HCT116 (cell line): ENCODE data around the gene KSR1. TPM values are rescaled to one million over a fixed set of nuclear protein-coding genes. Genes with fewer than 3 reads are reported as not detected.

Experiments used
- ATAC-seq: fragments of 200-7000 bp; cut with Tn5 transposase; 2 replicates; pipeline ENCODE4 v1.9.1; 2020; ENCODE audit warnings: mild to moderate bottlenecking, moderate library complexity
- BruUV-seq: library from RNA; stranded (reverse); fragments of 400-500 nt; replicated peaks from 2 replicates; lab custom pipeline; 2021; lab: Mats Ljungman, UMichigan
- CTCF ChIA-PET: fragments of 300-600 bp; sonication (Branson Sonifier 250); formaldehyde crosslinking; loops from one replicate; lab custom pipeline; 2021; ENCODE audit warnings: antibody characterized with exemption; lab: Charles Lee
- POLR2A ChIA-PET: fragments of 300-600, 350-600 bp; sonication (Branson Sonifier 250); formaldehyde crosslinking; loops from one replicate; lab custom pipeline; 2021; ENCODE audit warnings: antibody characterized with exemption; lab: Charles Lee
- RAD21 ChIA-PET, 2 experiments: fragments of 300-600 bp; sonication (Branson Sonifier 250); formaldehyde crosslinking; loops; one replicate each; lab custom pipeline; 2023; ENCODE audit warnings: low total read pairs in 2 of 2; ENCODE audit not compliant: uncharacterized antibody in 2 of 2, unreplicated experiment in 2 of 2, low non-redundant PET in 1 of 2; lab: Charles Lee
- DNase-seq: peaks from one replicate; pipeline ENCODE4 v3.0.0-alpha.2; 2010; ENCODE audit warnings: low read depth, low spot score
- H2AFZ ChIP-seq: fragments of 200-600 bp; shearing (Covaris generic), sonication (generic); 2 replicates; pipeline ENCODE4 v1.6.1; 2017; ENCODE audit warnings: low read depth, mixed run types, mixed read lengths, antibody characterized with exemption, low read length; ENCODE audit not compliant: poor library complexity, severe bottlenecking
- H3K27ac ChIP-seq: 2 replicates; pipeline ENCODE4 v1.5.1; 2012; ENCODE audit warnings: low read depth, low read length
- H3K27me3 ChIP-seq: fragments of 200-600 bp; sonication (generic); 2 replicates; pipeline ENCODE4 v1.6.1; 2016; ENCODE audit warnings: mixed run types, low read length, mixed read lengths; ENCODE audit not compliant: insufficient read depth
- H3K36me3 ChIP-seq, 2 experiments: fragments of 200-500 bp in 1 of 2; fragments of 200-600 bp in 1 of 2; sonication (Bioruptor generic) in 1 of 2; sonication (generic) in 1 of 2; 2 replicates each; pipeline versions ENCODE4 v1.5.1 to v1.6.1; 2014 to 2016; ENCODE audit warnings: low read length in 2 of 2, inconsistent platforms in 1 of 2, mixed read lengths in 1 of 2, mixed run types in 1 of 2; ENCODE audit not compliant: insufficient read depth in 2 of 2, control insufficient read depth in 1 of 2
- H3K4me1 ChIP-seq, 2 experiments: fragments of 200-600 bp in 1 of 2; sonication (generic) in 1 of 2; 2 replicates each; pipeline versions ENCODE4 v1.5.1 to v1.6.1; 2012 to 2017; ENCODE audit warnings: low read length in 2 of 2, inconsistent platforms in 1 of 2, mild to moderate bottlenecking in 1 of 2, mixed read lengths in 1 of 2, mixed run types in 1 of 2, moderate library complexity in 1 of 2; ENCODE audit not compliant: insufficient read depth in 2 of 2, control insufficient read depth in 1 of 2
- H3K4me2 ChIP-seq: fragments of 200-600 bp; sonication (generic); 2 replicates; pipeline ENCODE4 v1.6.1; 2017; ENCODE audit warnings: mixed run types, low read length, mixed read lengths
- H3K4me3 ChIP-seq, 2 experiments: fragments of 200-600 bp in 1 of 2; sonication (generic) in 1 of 2; replicated peaks in 1 of 2; 2 replicates each; pipeline ENCODE4 v1.5.1; 2011 to 2016; ENCODE audit warnings: low read length in 2 of 2, control low read depth in 1 of 2, low read depth in 1 of 2, mild to moderate bottlenecking in 1 of 2, mixed read lengths in 1 of 2, mixed run types in 1 of 2
- H3K79me2 ChIP-seq: fragments of 200-600 bp; sonication (generic); 2 replicates; pipeline ENCODE4 v1.6.1; 2017; ENCODE audit warnings: mild to moderate bottlenecking, mixed run types, low read length, moderate library complexity, mixed read lengths; ENCODE audit not compliant: insufficient read depth
- H3K9ac ChIP-seq: fragments of 200-600 bp; sonication (generic); 2 replicates; pipeline ENCODE4 v1.6.1; 2016; ENCODE audit warnings: low read length, mixed read lengths
- H3K9me2 ChIP-seq: fragments of 200-600 bp; sonication (generic), shearing (Covaris generic); 2 replicates; pipeline ENCODE4 v1.6.1; 2017; ENCODE audit warnings: mixed run types, mild to moderate bottlenecking, moderate library complexity; ENCODE audit not compliant: insufficient read depth
- H3K9me3 ChIP-seq, 2 experiments: fragments of 200-500 bp in 1 of 2; fragments of 200-600 bp in 1 of 2; sonication (Bioruptor generic) in 1 of 2; sonication (generic) in 1 of 2; 2 replicates each; pipeline ENCODE4 v1.6.1; 2014 to 2017; ENCODE audit warnings: low read length in 2 of 2, mixed read lengths in 2 of 2, inconsistent platforms in 1 of 2, low read depth in 1 of 2, mild to moderate bottlenecking in 1 of 2, mixed run types in 1 of 2, moderate library complexity in 1 of 2; ENCODE audit not compliant: control insufficient read depth in 1 of 2, insufficient read depth in 1 of 2
- H4K20me1 ChIP-seq: fragments of 200-600 bp; sonication (generic), shearing (Covaris generic); 2 replicates; pipeline ENCODE4 v1.6.1; 2017; ENCODE audit warnings: mixed run types, mild to moderate bottlenecking, moderate library complexity; ENCODE audit not compliant: insufficient read depth
- CEBPB ChIP-seq: IDR thresholded peaks from 2 replicates; pipeline ENCODE4 v1.6.1; 2012; ENCODE audit warnings: low read depth
- EGR1 ChIP-seq: IDR thresholded peaks from 2 replicates; pipeline ENCODE4 v1.6.1; 2012; ENCODE audit warnings: low read depth
- ELF1 ChIP-seq: IDR thresholded peaks from 2 replicates; pipeline ENCODE4 v1.6.1; 2012; ENCODE audit warnings: low read depth, borderline replicate concordance
- EZH2 ChIP-seq: fragments of 200-600 bp; sonication (generic); IDR thresholded peaks from 2 replicates; pipeline ENCODE4 v1.6.1; 2017; ENCODE audit warnings: antibody characterized with exemption, mixed run types
- EZH2phosphoT487 ChIP-seq: fragments of 200-600 bp; IDR thresholded peaks from 2 replicates; pipeline ENCODE4 v1.6.1; 2018; ENCODE audit warnings: antibody characterized with exemption, borderline replicate concordance
- FOSL1 ChIP-seq: IDR thresholded peaks from 2 replicates; pipeline ENCODE4 v1.6.1; 2012; ENCODE audit warnings: low read depth
- POLR2A ChIP-seq: IDR thresholded peaks from 2 replicates; pipeline ENCODE4 v1.7.0; 2011; ENCODE audit warnings: borderline replicate concordance; ENCODE audit not compliant: insufficient read depth, insufficient read length; ENCODE audit errors: extremely low read depth
- RAD21 ChIP-seq: IDR thresholded peaks from 2 replicates; pipeline ENCODE4 v1.6.1; 2012; ENCODE audit warnings: low read depth, mild to moderate bottlenecking
- SIN3A ChIP-seq: IDR thresholded peaks from 2 replicates; pipeline ENCODE4 v1.6.1; 2012; ENCODE audit warnings: low read depth
- SP1 ChIP-seq: IDR thresholded peaks from 2 replicates; pipeline ENCODE4 v1.6.1; 2012; ENCODE audit warnings: low read depth
- TCF7L2 ChIP-seq: IDR thresholded peaks from 2 replicates; pipeline ENCODE4 v1.7.0; 2011; ENCODE audit warnings: borderline replicate concordance, inconsistent platforms; ENCODE audit not compliant: insufficient read depth, insufficient read length; ENCODE audit errors: extremely low read depth
- ZBTB33 ChIP-seq: IDR thresholded peaks from 2 replicates; pipeline ENCODE4 v1.6.1; 2011; ENCODE audit warnings: mild to moderate bottlenecking, low read length, moderate library complexity; ENCODE audit not compliant: insufficient replicate concordance; ENCODE audit errors: extremely low read depth
- intact Hi-C: fragments of 100-400 bp; cut with micrococcal nuclease; formaldehyde crosslinking; loops from 2 replicates; pipeline ENCODE4 v1.10.0; 2022
- total RNA-seq: library from RNA; stranded (reverse); gene quantifications from one replicate; pipeline ENCODE4 v1.2.1, GENCODE V29; 2021; ENCODE audit not compliant: unreplicated experiment
- TF ChIP-seq, protein P1 (sequence below), 3 experiments: fragments of 200-600 bp in 1 of 3; sonication (generic) in 1 of 3; IDR thresholded peaks in 2 of 3; conservative IDR thresholded peaks in 1 of 3; 2 replicates each; pipeline ENCODE4 v1.5.1; 2012 to 2017; ENCODE audit warnings: low read depth in 2 of 3, low read length in 2 of 3, antibody characterized with exemption in 1 of 3, borderline replicate concordance in 1 of 3, control low read depth in 1 of 3, mild to moderate bottlenecking in 1 of 3, mixed read lengths in 1 of 3, mixed run types in 1 of 3, moderate library complexity in 1 of 3; ENCODE audit not compliant: insufficient read depth in 1 of 3
- TF ChIP-seq, protein P2 (sequence below): IDR thresholded peaks from 2 replicates; pipeline ENCODE4 v1.6.1; 2012

The KSR1 gene
- total RNA-seq, 1 experiment from 2014 or later: 16.5 TPM

DNA sequence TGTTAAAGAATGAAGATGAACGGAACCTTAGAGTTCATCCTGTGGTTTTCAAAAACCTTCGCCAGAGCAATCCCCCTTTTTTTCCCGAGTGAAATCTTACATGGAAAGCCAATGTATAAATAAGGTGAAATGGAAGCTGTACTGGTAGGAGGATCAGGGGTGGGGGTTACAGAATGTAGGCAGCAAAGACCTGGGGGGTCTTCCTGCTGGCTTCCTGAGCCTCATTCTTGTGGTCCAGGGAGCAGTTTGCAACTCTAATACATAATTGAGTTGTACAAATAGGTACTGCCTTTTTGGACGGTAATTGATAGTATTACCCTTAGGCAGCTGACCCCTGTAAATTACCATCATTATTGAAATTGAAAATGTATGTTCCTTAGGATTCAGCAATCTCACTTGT lies 34.1 kb downstream of the KSR1 start (continued):
- TF ChIP-seq, protein P1, sequence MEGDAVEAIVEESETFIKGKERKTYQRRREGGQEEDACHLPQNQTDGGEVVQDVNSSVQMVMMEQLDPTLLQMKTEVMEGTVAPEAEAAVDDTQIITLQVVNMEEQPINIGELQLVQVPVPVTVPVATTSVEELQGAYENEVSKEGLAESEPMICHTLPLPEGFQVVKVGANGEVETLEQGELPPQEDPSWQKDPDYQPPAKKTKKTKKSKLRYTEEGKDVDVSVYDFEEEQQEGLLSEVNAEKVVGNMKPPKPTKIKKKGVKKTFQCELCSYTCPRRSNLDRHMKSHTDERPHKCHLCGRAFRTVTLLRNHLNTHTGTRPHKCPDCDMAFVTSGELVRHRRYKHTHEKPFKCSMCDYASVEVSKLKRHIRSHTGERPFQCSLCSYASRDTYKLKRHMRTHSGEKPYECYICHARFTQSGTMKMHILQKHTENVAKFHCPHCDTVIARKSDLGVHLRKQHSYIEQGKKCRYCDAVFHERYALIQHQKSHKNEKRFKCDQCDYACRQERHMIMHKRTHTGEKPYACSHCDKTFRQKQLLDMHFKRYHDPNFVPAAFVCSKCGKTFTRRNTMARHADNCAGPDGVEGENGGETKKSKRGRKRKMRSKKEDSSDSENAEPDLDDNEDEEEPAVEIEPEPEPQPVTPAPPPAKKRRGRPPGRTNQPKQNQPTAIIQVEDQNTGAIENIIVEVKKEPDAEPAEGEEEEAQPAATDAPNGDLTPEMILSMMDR (IDR thresholded peaks at IDR 0.05 in 2 of 3, conservative IDR thresholded peaks at IDR 0.05 in 1 of 3; ENCODE audit: borderline replicate concordance in 1 of 3, insufficient read depth in 1 of 3, low read depth in 2 of 3, low read length in 2 of 3): no peak

GRCh38 chr17:27491713-27492190 lies 35.5 kb downstream of the KSR1 start:
- ChIA-PET RAD21 (no interaction called here), CTCF (no interaction called here), POLR2A (no interaction called here)
- peak overlapping the region; percentile 5; the same call in 1 of the 2 replicates for H3K4me2 ChIP-seq
- H2AFZ ChIP-seq: no peak overlapping the region
- no peaks in the 10 kb centered on the region for H3K9me2 ChIP-seq
- no peak overlapping the region for H3K9ac ChIP-seq
- ATAC-seq (no peak), DNase-seq (no peak)
- no TSS peak for BruUV-seq
- H4K20me1 ChIP-seq: no peaks in the 10 kb centered on the region
- peaks cover 31 to 56% of the 10 kb centered on the region in 2 experiments for H3K4me1 ChIP-seq
- H3K79me2 ChIP-seq: no peaks in the 10 kb centered on the region
- no peak overlapping the region for H3K4me3 ChIP-seq
- H3K27ac ChIP-seq: no peak overlapping the region
- TF ChIP-seq EGR1 (no peak), ELF1 (no peak), FOSL1 (no peak)
- intact Hi-C loops: loop anchor here (5.0 kb wide), 1 partner anchor 61 kb away; no protein-coding TSS in a partner anchor
- no peaks in the 10 kb centered on the region for H3K9me3 ChIP-seq
- no peaks in the 10 kb centered on the region for H3K27me3 ChIP-seq
- no peaks in the 10 kb centered on the region for H3K36me3 ChIP-seq

GRCh38 chr17:27492470-27492869 lies 36.2 kb downstream of the KSR1 start:
- DNase-seq (no peak), ATAC-seq (no peak)
- H4K20me1 ChIP-seq: no peaks in the 10 kb centered on the region
- no peaks in the 10 kb centered on the region for H3K79me2 ChIP-seq
- no TSS peak for BruUV-seq
- H3K4me1 ChIP-seq: peaks cover 32 to 56% of the 10 kb centered on the region in 2 experiments
- no peaks in the 10 kb centered on the region for H3K36me3 ChIP-seq
- ChIA-PET RAD21 (no interaction called here), POLR2A (no interaction called here), CTCF (interaction anchor here (1.4 kb wide), 1 partner anchor 111 kb away, joined by 3 read pairs; no protein-coding TSS in a partner anchor)
- H3K9me2 ChIP-seq: no peaks in the 10 kb centered on the region
- no peak for TF ChIP-seq CEBPB
- no peak for TF ChIP-seq ZBTB33
- no peak for TF ChIP-seq FOSL1
- TF ChIP-seq SIN3A: no peak
- TF ChIP-seq, protein P2, sequence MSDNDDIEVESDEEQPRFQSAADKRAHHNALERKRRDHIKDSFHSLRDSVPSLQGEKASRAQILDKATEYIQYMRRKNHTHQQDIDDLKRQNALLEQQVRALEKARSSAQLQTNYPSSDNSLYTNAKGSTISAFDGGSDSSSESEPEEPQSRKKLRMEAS: no peak
- TF ChIP-seq POLR2A: no peak
- TF ChIP-seq EZH2: no peak
- no peak for TF ChIP-seq EZH2phosphoT487
- TF ChIP-seq EGR1: no peak
- no peak for TF ChIP-seq SP1
- no peak for TF ChIP-seq TCF7L2
- TF ChIP-seq RAD21: no peak
- no peak overlapping the region for H3K27ac ChIP-seq
- H2AFZ ChIP-seq: no peak overlapping the region
- intact Hi-C loops: loop anchor here (5.0 kb wide), 1 partner anchor 60 kb away; no protein-coding TSS in a partner anchor
- no peak overlapping the region for H3K9ac ChIP-seq
- H3K4me2 ChIP-seq: no peak overlapping the region
- no peaks in the 10 kb centered on the region for H3K27me3 ChIP-seq
- H3K9me3 ChIP-seq: no peaks in the 10 kb centered on the region
- no peak overlapping the region for H3K4me3 ChIP-seq
